Neuronal stem cell (in vitro differentiated cells): ENCODE measurements around the gene CLEC9A.

ENCODE experiments used
- DNase-seq: peaks from one replicate; pipeline ENCODE4 v3.0.0-alpha.2; 2013; ENCODE audit warnings: low spot score
- H2AFZ ChIP-seq: one replicate; pipeline ENCODE4 v1.6.1; 2013; ENCODE audit warnings: mild to moderate bottlenecking, low read length, inconsistent platforms
- H2AK5ac ChIP-seq: 2 replicates; pipeline ENCODE4 v1.6.1; 2013; ENCODE audit warnings: low read depth, mild to moderate bottlenecking, inconsistent platforms, low read length, moderate library complexity, mixed read lengths
- H2BK120ac ChIP-seq: 2 replicates; pipeline ENCODE4 v1.6.1; 2013; ENCODE audit warnings: low read depth, mild to moderate bottlenecking, inconsistent platforms, low read length, moderate library complexity, mixed read lengths
- H2BK12ac ChIP-seq: one replicate; pipeline ENCODE4 v1.6.1; 2013; ENCODE audit warnings: low read length, inconsistent platforms
- H2BK15ac ChIP-seq: 2 replicates; pipeline ENCODE4 v1.6.1; 2013; ENCODE audit warnings: mild to moderate bottlenecking, low read length, inconsistent platforms, mixed read lengths
- H2BK5ac ChIP-seq: one replicate; pipeline ENCODE4 v1.6.1; 2013; ENCODE audit warnings: inconsistent platforms, mild to moderate bottlenecking, low read length, moderate library complexity
- H3K14ac ChIP-seq: one replicate; pipeline ENCODE4 v1.6.1; 2013; ENCODE audit warnings: low read length, inconsistent platforms
- H3K18ac ChIP-seq: 2 replicates; pipeline ENCODE4 v1.6.1; 2013; ENCODE audit warnings: low read length, inconsistent platforms
- H3K23ac ChIP-seq: 2 replicates; pipeline ENCODE4 v1.6.1; 2013; ENCODE audit warnings: low read depth, mild to moderate bottlenecking, mixed read lengths, low read length, inconsistent platforms; ENCODE audit not compliant: poor library complexity
- H3K27ac ChIP-seq: replicated peaks from 3 replicates; pipeline ENCODE4 v1.5.1; 2013; ENCODE audit warnings: low read length, inconsistent platforms
- H3K27me3 ChIP-seq, 3 experiments: 2 replicates each; pipeline ENCODE4 v1.6.1; 2013; ENCODE audit warnings: low read length in 3 of 3, mild to moderate bottlenecking in 2 of 3, inconsistent platforms in 1 of 3, low read depth in 1 of 3, mixed read lengths in 1 of 3, moderate library complexity in 1 of 3; ENCODE audit not compliant: control insufficient read depth in 3 of 3, insufficient read depth in 3 of 3
- H3K36me3 ChIP-seq, 2 donors: replicated peaks in 1 of 2; 2 replicates each; pipeline ENCODE4 v1.6.1; 2013; ENCODE audit warnings: low read length in 2 of 2; ENCODE audit not compliant: control insufficient read depth in 2 of 2, insufficient read depth in 2 of 2
- H3K4ac ChIP-seq: 2 replicates; pipeline ENCODE4 v1.6.1; 2013; ENCODE audit warnings: inconsistent platforms, mild to moderate bottlenecking, low read length, moderate library complexity
- H3K4me1 ChIP-seq, 2 donors: 1 replicate in 1 of 2; 2 replicates in 1 of 2; pipeline ENCODE4 v1.6.1; 2013; ENCODE audit warnings: low read length in 2 of 2, low read depth in 1 of 2; ENCODE audit not compliant: control insufficient read depth in 2 of 2, insufficient read depth in 1 of 2
- H3K4me2 ChIP-seq: one replicate; pipeline ENCODE4 v1.6.1; 2013; ENCODE audit warnings: mild to moderate bottlenecking, low read length, inconsistent platforms; ENCODE audit not compliant: insufficient read depth, poor library complexity, severe bottlenecking
- H3K4me3 ChIP-seq, 2 donors: 2 replicates each; pipeline ENCODE4 v1.5.1; 2013; ENCODE audit warnings: low read length in 2 of 2, mild to moderate bottlenecking in 2 of 2, inconsistent platforms in 1 of 2, moderate library complexity in 1 of 2
- H3K79me1 ChIP-seq: one replicate; pipeline ENCODE4 v1.6.1; 2013; ENCODE audit warnings: low read depth, mild to moderate bottlenecking, inconsistent platforms, low read length, moderate library complexity
- H3K9ac ChIP-seq: one replicate; pipeline ENCODE4 v1.6.1; 2013; ENCODE audit warnings: mild to moderate bottlenecking, low read depth, low read length, inconsistent platforms; ENCODE audit not compliant: poor library complexity
- H3K9me3 ChIP-seq, 2 donors: replicated peaks in 1 of 2; 2 replicates each; pipeline versions ENCODE3 to v1.6.1; 2013; ENCODE audit warnings: low read length in 2 of 2, mild to moderate bottlenecking in 2 of 2, inconsistent platforms in 1 of 2, low read depth in 1 of 2, mixed read lengths in 1 of 2, moderate library complexity in 1 of 2; ENCODE audit not compliant: control insufficient read depth in 2 of 2, insufficient read depth in 1 of 2
- H4K8ac ChIP-seq: one replicate; pipeline ENCODE4 v1.6.1; 2013; ENCODE audit warnings: low read depth, mild to moderate bottlenecking, inconsistent platforms, low read length, moderate library complexity
- H4K91ac ChIP-seq: one replicate; pipeline ENCODE4 v1.6.1; 2013; ENCODE audit warnings: low read length, low read depth, mild to moderate bottlenecking, inconsistent platforms; ENCODE audit not compliant: poor library complexity
- WGBS, 2 donors: extraction: QIAGEN DNeasy Blood & Tissue Kit; methylation state at CpG; one replicate each; pipeline ENCODE4 v1.1.7; 2013; ENCODE audit warnings: missing lambda C conversion rate in 2 of 2, mixed read lengths in 1 of 2; ENCODE audit not compliant: insufficient read length in 2 of 2, insufficient replicate concordance in 1 of 2; ENCODE audit errors: extremely low coverage in 2 of 2; 5-methylcytosine and 5-hydroxymethylcytosine counted together

The CLEC9A gene

DNA sequence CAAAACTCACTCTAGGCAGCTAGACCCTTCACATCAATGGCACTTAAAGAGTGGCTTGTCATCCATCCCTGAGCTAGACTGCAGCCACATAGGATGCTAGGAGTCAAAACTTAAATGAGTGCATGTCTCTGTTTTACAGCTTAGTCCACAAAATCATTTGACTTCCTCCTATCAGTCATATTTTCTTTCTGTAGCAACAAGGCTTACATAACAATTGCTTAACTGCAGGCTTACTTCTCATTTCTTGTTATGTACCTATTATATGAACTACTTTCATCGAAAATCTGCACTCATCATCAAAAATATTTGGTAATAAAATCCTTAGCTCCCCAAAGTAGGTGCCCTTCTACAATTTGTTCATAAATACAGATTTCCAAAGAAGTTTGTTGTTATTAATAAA lies 38.2 kb downstream of the CLEC9A start:
- Histone ChIP-seq H3K4me3 (no peak overlapping the region), H2BK120ac (no peak overlapping the region), H2BK12ac (no peak overlapping the region), H3K4me1 (peaks cover 0 to 2% of the 10 kb centered on the region in 2 donors), H3K36me3 (no peaks in the 10 kb centered on the region), H4K91ac (no peak overlapping the region), H3K9me3 (no peaks in the 10 kb centered on the region), H3K4ac (no peak overlapping the region), H4K8ac (no peak overlapping the region), H3K14ac (no peak overlapping the region), H2BK5ac (no peak overlapping the region), H2BK15ac (no peak overlapping the region), H3K27ac (no peak overlapping the region), H3K27me3 (peaks cover 0 to 2% (median 0%) of the 10 kb centered on the region in 3 experiments), H3K18ac (no peak overlapping the region), H3K4me2 (no peak overlapping the region), H3K79me1 (no peaks in the 10 kb centered on the region), H2AK5ac (no peak overlapping the region), H3K9ac (no peak overlapping the region), H3K23ac (no peak overlapping the region), H2AFZ (no peak overlapping the region)
- no CpG with 5 or more reads among the region's 1 CpG for WGBS, 2 donors
- no peak for DNase-seq

GRCh38 chr12:10069099-10069498 lies 38.6 kb downstream of the CLEC9A start:
- Histone ChIP-seq H2AK5ac (no peak overlapping the region), H2BK5ac (no peak overlapping the region), H3K4me3 (no peak overlapping the region), H2BK12ac (no peak overlapping the region), H3K27ac (no peak overlapping the region), H2AFZ (no peak overlapping the region), H4K8ac (no peak overlapping the region), H3K4me1 (peaks cover 0 to 2% of the 10 kb centered on the region in 2 donors), H3K18ac (no peak overlapping the region), H3K4ac (no peak overlapping the region), H2BK15ac (no peak overlapping the region), H4K91ac (no peak overlapping the region), H3K23ac (no peak overlapping the region), H3K14ac (no peak overlapping the region), H3K9ac (no peak overlapping the region), H3K4me2 (no peak overlapping the region), H3K79me1 (no peaks in the 10 kb centered on the region), H3K9me3 (no peaks in the 10 kb centered on the region), H3K36me3 (no peaks in the 10 kb centered on the region), H3K27me3 (peaks cover 0 to 2% (median 0%) of the 10 kb centered on the region in 3 experiments), H2BK120ac (no peak overlapping the region)
- no peak for DNase-seq
- no CpG with 5 or more reads among the region's 4 CpGs for WGBS, 2 donors

GRCh38 chr12:10069976-10070375 lies 39.5 kb downstream of the CLEC9A start:
- DNase-seq, result no peak
- Histone ChIP-seq H3K18ac (no peak overlapping the region), H3K79me1 (no peaks in the 10 kb centered on the region), H3K9me3 (no peaks in the 10 kb centered on the region), H4K91ac (no peak overlapping the region), H3K9ac (no peak overlapping the region), H3K36me3 (no peaks in the 10 kb centered on the region), H3K27ac (no peak overlapping the region), H2BK15ac (no peak overlapping the region), H3K4me2 (no peak overlapping the region), H3K27me3 (peaks cover 0 to 2% (median 0%) of the 10 kb centered on the region in 3 experiments), H3K4me3 (no peak overlapping the region), H4K8ac (no peak overlapping the region), H3K14ac (no peak overlapping the region), H3K4me1 (peaks cover 0 to 2% of the 10 kb centered on the region in 2 donors), H2BK12ac (no peak overlapping the region), H3K4ac (no peak overlapping the region), H2BK5ac (no peak overlapping the region), H2AFZ (no peak overlapping the region), H2AK5ac (no peak overlapping the region), H3K23ac (no peak overlapping the region), H2BK120ac (no peak overlapping the region)
- no CpG with 5 or more reads among the region's 3 CpGs for WGBS, 2 donors

- Histone ChIP-seq H2BK5ac (no peak overlapping the region), H3K4me1 (peaks cover 0 to 2% of the 10 kb centered on the region in 2 donors), H3K27ac (no peak overlapping the region), H3K14ac (no peak overlapping the region), H3K4me3 (no peak overlapping the region), H3K36me3 (no peaks in the 10 kb centered on the region), H3K27me3 (peaks cover 0 to 2% (median 0%) of the 10 kb centered on the region in 3 experiments), H4K91ac (no peak overlapping the region), H3K23ac (no peak overlapping the region), H3K79me1 (no peaks in the 10 kb centered on the region), H3K9ac (no peak overlapping the region), H2AFZ (no peak overlapping the region), H3K9me3 (no peaks in the 10 kb centered on the region), H2AK5ac (no peak overlapping the region), H3K18ac (no peak overlapping the region), H2BK120ac (no peak overlapping the region), H4K8ac (no peak overlapping the region), H2BK15ac (no peak overlapping the region), H3K4ac (no peak overlapping the region), H2BK12ac (no peak overlapping the region), H3K4me2 (no peak overlapping the region)
- no peak for DNase-seq
- no CpG with 5 or more reads among the region's 4 CpGs for WGBS, 2 donors
Measured at GRCh38 chr12:10070380-10070779, 39.9 kb downstream of the CLEC9A start.
